NCI-H187 treated with DMSO at 0.1 percent for 48 hours (cell line): Measurements from ENCODE around the gene ZSCAN16.

Source experiments
- DNase-seq: peaks from one replicate; lab custom pipeline; 2025; lab: John Stamatoyannopoulos, UW

The ZSCAN16 gene

GRCh38 chr6:28172006-28172405, 47.6 kb downstream of the ZSCAN16 start:
- no peak for DNase-seq

DNA sequence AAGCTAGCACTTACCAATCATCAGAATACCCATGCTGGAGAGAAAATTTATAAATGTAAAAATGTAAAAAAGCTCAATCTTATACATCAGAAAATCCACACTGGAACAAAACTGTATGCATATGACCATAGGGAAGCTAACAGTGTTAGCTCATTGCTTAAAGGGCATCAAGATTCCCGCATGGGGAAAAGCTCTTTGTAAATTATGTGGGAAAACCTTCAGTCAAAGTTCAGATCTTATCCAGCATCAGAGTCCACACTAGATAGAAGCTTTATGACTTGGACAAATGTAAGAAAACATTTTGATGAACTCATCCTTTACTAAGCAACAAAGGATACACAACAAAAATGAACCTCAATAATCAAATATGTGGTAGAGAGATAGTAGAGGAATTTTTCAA, 52.0 kb downstream of the ZSCAN16 start:
- DNase-seq = no peak
